Measurements from ENCODE around the gene LDLRAD4.

DNA sequence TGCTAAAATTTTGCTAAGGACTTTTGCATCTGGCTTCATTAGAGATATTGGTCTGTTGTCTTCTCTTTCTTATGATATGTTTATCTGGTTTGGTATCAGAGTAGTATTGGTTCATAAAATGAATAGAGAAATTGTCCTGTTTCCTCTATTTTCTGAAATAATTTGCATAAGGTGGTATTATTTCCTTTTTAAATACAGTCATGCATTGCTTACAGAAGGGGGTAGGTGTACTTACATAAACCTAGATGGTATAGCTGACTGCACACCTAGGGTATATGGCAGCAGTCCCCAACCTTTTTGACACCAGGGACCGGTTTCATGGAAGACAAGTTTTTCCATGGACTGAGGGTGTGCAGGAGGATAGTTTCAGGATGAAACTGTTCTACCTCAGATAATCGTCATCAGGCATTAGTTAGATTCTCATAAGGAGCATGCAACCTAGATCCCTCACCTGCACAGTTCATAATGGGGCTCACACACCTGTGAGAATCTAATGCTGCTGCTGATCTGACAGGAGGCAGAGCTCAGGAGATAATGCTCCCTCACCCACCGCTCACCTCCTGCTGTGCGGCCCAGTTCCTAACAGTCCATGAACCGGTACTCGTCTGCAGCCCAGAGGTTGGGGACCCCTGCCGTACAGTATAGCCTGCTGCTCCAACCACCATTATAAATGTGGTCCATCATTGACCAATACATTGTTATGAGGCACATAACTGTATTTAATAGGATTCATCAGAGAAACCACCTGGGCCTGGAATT lies 318.6 kb downstream of the LDLRAD4 start:
- TF ChIP-seq GATA2 (IDR thresholded peaks at IDR 0.05; ENCODE audit: low read depth, low read length) (no peak), GATA3 (IDR thresholded peaks at IDR 0.05; ENCODE audit: low read depth, low read length) (no peak)
